ENCODE measurements around the gene FAM171A1.

The FAM171A1 gene

GRCh38 chr10:15360566-15360965, 10.5 kb downstream of the FAM171A1 start:
- no peak overlapping the region for H3K9ac ChIP-seq (ENCODE audit: low read depth, low read length, poor library complexity)

GRCh38 chr10:15353471-15354017, 17.5 kb downstream of the FAM171A1 start:
- no CpG with 5 or more reads among the region's 8 CpGs for WGBS, 2 donors (ENCODE audit: extremely low coverage in 2 of 2, insufficient read length in 2 of 2, insufficient replicate concordance in 1 of 2)
- Histone ChIP-seq H2BK15ac (ENCODE audit: low read length) (no peak overlapping the region), H2BK5ac (ENCODE audit: low read length) (no peak overlapping the region), H3K36me3 (replicated peaks in 1 of 2; ENCODE audit: control insufficient read depth in 2 of 2, insufficient read depth in 2 of 2, low read length in 2 of 2) (no peaks in the 10 kb centered on the region), H2BK12ac (ENCODE audit: low read length) (no peak overlapping the region), H3K9me3 (replicated peaks in 1 of 2; ENCODE audit: control insufficient read depth in 2 of 2, insufficient read depth in 1 of 2, low read depth in 1 of 2, low read length in 2 of 2) (no peaks in the 10 kb centered on the region), H3K14ac (ENCODE audit: low read length) (no peak overlapping the region), H3K4me3 (ENCODE audit: low read length in 2 of 2) (no peak overlapping the region), H3K4me1 (ENCODE audit: control insufficient read depth in 2 of 2, insufficient read depth in 1 of 2, low read depth in 1 of 2, low read length in 2 of 2) (peaks cover 7 to 9% of the 10 kb centered on the region in 2 donors), H3K18ac (ENCODE audit: low read length) (peak overlapping the region; percentile 19), H3K23ac (ENCODE audit: low read depth, low read length, poor library complexity) (no peak overlapping the region), H3K79me1 (ENCODE audit: low read depth, low read length) (peaks cover 3% of the 10 kb centered on the region), H2AK5ac (ENCODE audit: low read depth, low read length) (no peak overlapping the region), H3K27ac (replicated peaks; ENCODE audit: low read length) (no peak overlapping the region), H3K4ac (ENCODE audit: low read length) (no peak overlapping the region), H4K8ac (ENCODE audit: low read depth, low read length) (no peak overlapping the region), H2AFZ (ENCODE audit: low read length) (no peak overlapping the region), H2BK120ac (ENCODE audit: low read depth, low read length) (no peak overlapping the region), H4K91ac (ENCODE audit: low read depth, low read length, poor library complexity) (no peak overlapping the region), H3K9ac (ENCODE audit: low read depth, low read length, poor library complexity) (no peak overlapping the region), H3K4me2 (ENCODE audit: insufficient read depth, low read length, poor library complexity, severe bottlenecking) (no peak overlapping the region), H3K27me3 (ENCODE audit: control insufficient read depth in 3 of 3, insufficient read depth in 3 of 3, low read depth in 1 of 3, low read length in 3 of 3) (no peaks in the 10 kb centered on the region)
- DNase-seq (ENCODE audit: low spot score), result no peak

More at GRCh38 chr10:15360566-15360965, 10.5 kb downstream of the FAM171A1 start:
- Histone ChIP-seq H3K9me3 (replicated peaks in 1 of 2; ENCODE audit: control insufficient read depth in 2 of 2, insufficient read depth in 1 of 2, low read depth in 1 of 2, low read length in 2 of 2) (peaks cover 3 to 15% of the 10 kb centered on the region in 2 donors), H3K4me2 (ENCODE audit: insufficient read depth, low read length, poor library complexity, severe bottlenecking) (no peak overlapping the region), H2AK5ac (ENCODE audit: low read depth, low read length) (no peak overlapping the region), H2BK5ac (ENCODE audit: low read length) (no peak overlapping the region), H3K27ac (replicated peaks; ENCODE audit: low read length) (no peak overlapping the region), H2BK12ac (ENCODE audit: low read length) (no peak overlapping the region), H3K79me1 (ENCODE audit: low read depth, low read length) (peaks cover 3% of the 10 kb centered on the region), H3K4ac (ENCODE audit: low read length) (no peak overlapping the region), H3K23ac (ENCODE audit: low read depth, low read length, poor library complexity) (no peak overlapping the region), H4K8ac (ENCODE audit: low read depth, low read length) (no peak overlapping the region), H3K4me1 (ENCODE audit: control insufficient read depth in 2 of 2, insufficient read depth in 1 of 2, low read depth in 1 of 2, low read length in 2 of 2) (peaks cover 3 to 9% of the 10 kb centered on the region in 2 donors), H2BK15ac (ENCODE audit: low read length) (no peak overlapping the region), H3K36me3 (replicated peaks in 1 of 2; ENCODE audit: control insufficient read depth in 2 of 2, insufficient read depth in 2 of 2, low read length in 2 of 2) (peaks cover 0 to 5% of the 10 kb centered on the region in 2 donors), H3K4me3 (ENCODE audit: low read length in 2 of 2) (no peak overlapping the region), H2BK120ac (ENCODE audit: low read depth, low read length) (no peak overlapping the region), H3K18ac (ENCODE audit: low read length) (no peak overlapping the region), H3K27me3 (ENCODE audit: control insufficient read depth in 3 of 3, insufficient read depth in 3 of 3, low read depth in 1 of 3, low read length in 3 of 3) (no peaks in the 10 kb centered on the region), H4K91ac (ENCODE audit: low read depth, low read length, poor library complexity) (no peak overlapping the region), H3K14ac (ENCODE audit: low read length) (no peak overlapping the region), H2AFZ (ENCODE audit: low read length) (no peak overlapping the region)
- no CpG with 5 or more reads among the region's 4 CpGs for WGBS, 2 donors (ENCODE audit: extremely low coverage in 2 of 2, insufficient read length in 2 of 2, insufficient replicate concordance in 1 of 2)
- DNase-seq (ENCODE audit: low spot score), result no peak

- Histone ChIP-seq H2AFZ (ENCODE audit: low read length) (no peak overlapping the region), H3K9me3 (replicated peaks in 1 of 2; ENCODE audit: control insufficient read depth in 2 of 2, insufficient read depth in 1 of 2, low read depth in 1 of 2, low read length in 2 of 2) (no peaks in the 10 kb centered on the region)
Observed at GRCh38 chr10:15352836-15353235, 18.3 kb downstream of the FAM171A1 start.

GRCh38 chr10:15352201-15352600, 18.9 kb downstream of the FAM171A1 start:
- Histone ChIP-seq H2AFZ (ENCODE audit: low read length) (no peak overlapping the region), H4K91ac (ENCODE audit: low read depth, low read length, poor library complexity) (no peak overlapping the region), H3K4me1 (ENCODE audit: control insufficient read depth in 2 of 2, insufficient read depth in 1 of 2, low read depth in 1 of 2, low read length in 2 of 2) (peaks cover 7 to 9% of the 10 kb centered on the region in 2 donors), H3K79me1 (ENCODE audit: low read depth, low read length) (peaks cover 3% of the 10 kb centered on the region), H3K27me3 (ENCODE audit: control insufficient read depth in 3 of 3, insufficient read depth in 3 of 3, low read depth in 1 of 3, low read length in 3 of 3) (no peaks in the 10 kb centered on the region), H3K18ac (ENCODE audit: low read length) (no peak overlapping the region), H3K9me3 (replicated peaks in 1 of 2; ENCODE audit: control insufficient read depth in 2 of 2, insufficient read depth in 1 of 2, low read depth in 1 of 2, low read length in 2 of 2) (no peaks in the 10 kb centered on the region), H2BK12ac (ENCODE audit: low read length) (no peak overlapping the region), H2BK120ac (ENCODE audit: low read depth, low read length) (no peak overlapping the region), H3K4ac (ENCODE audit: low read length) (no peak overlapping the region), H3K36me3 (replicated peaks in 1 of 2; ENCODE audit: control insufficient read depth in 2 of 2, insufficient read depth in 2 of 2, low read length in 2 of 2) (no peaks in the 10 kb centered on the region), H4K8ac (ENCODE audit: low read depth, low read length) (no peak overlapping the region), H3K27ac (replicated peaks; ENCODE audit: low read length) (no peak overlapping the region), H3K4me2 (ENCODE audit: insufficient read depth, low read length, poor library complexity, severe bottlenecking) (no peak overlapping the region), H2BK5ac (ENCODE audit: low read length) (no peak overlapping the region), H2AK5ac (ENCODE audit: low read depth, low read length) (no peak overlapping the region), H3K9ac (ENCODE audit: low read depth, low read length, poor library complexity) (no peak overlapping the region), H3K23ac (ENCODE audit: low read depth, low read length, poor library complexity) (no peak overlapping the region), H2BK15ac (ENCODE audit: low read length) (no peak overlapping the region), H3K4me3 (ENCODE audit: low read length in 2 of 2) (no peak overlapping the region), H3K14ac (ENCODE audit: low read length) (no peak overlapping the region)
- no CpG with 5 or more reads among the region's 3 CpGs for WGBS, 2 donors (ENCODE audit: extremely low coverage in 2 of 2, insufficient read length in 2 of 2, insufficient replicate concordance in 1 of 2)
- no peak for DNase-seq (ENCODE audit: low spot score)

More at GRCh38 chr10:15352836-15353235, 18.3 kb downstream of the FAM171A1 start:
- no peak overlapping the region for H3K4ac ChIP-seq (ENCODE audit: low read length)
- no peak overlapping the region for H3K4me2 ChIP-seq (ENCODE audit: insufficient read depth, low read length, poor library complexity, severe bottlenecking)
- no peak overlapping the region for H3K4me3 ChIP-seq (ENCODE audit: low read length in 2 of 2)
- H4K8ac ChIP-seq (ENCODE audit: low read depth, low read length), result no peak overlapping the region
- no peak overlapping the region for H2BK12ac ChIP-seq (ENCODE audit: low read length)
- H3K79me1 ChIP-seq (ENCODE audit: low read depth, low read length), result peaks cover 3% of the 10 kb centered on the region
- H3K14ac ChIP-seq (ENCODE audit: low read length), result no peak overlapping the region
- H2BK5ac ChIP-seq (ENCODE audit: low read length), result no peak overlapping the region
- H2BK15ac ChIP-seq (ENCODE audit: low read length), result no peak overlapping the region
- no peak overlapping the region for H3K9ac ChIP-seq (ENCODE audit: low read depth, low read length, poor library complexity)
- WGBS, 2 donors (ENCODE audit: extremely low coverage in 2 of 2, insufficient read length in 2 of 2, insufficient replicate concordance in 1 of 2), result no CpG with 5 or more reads among the region's 7 CpGs
- no peak overlapping the region for H4K91ac ChIP-seq (ENCODE audit: low read depth, low read length, poor library complexity)
- no peak overlapping the region for H2AK5ac ChIP-seq (ENCODE audit: low read depth, low read length)
- no peak overlapping the region for H2BK120ac ChIP-seq (ENCODE audit: low read depth, low read length)
- no peak for DNase-seq (ENCODE audit: low spot score)
- H3K23ac ChIP-seq (ENCODE audit: low read depth, low read length, poor library complexity), result no peak overlapping the region
- no peak overlapping the region for H3K27ac ChIP-seq (replicated peaks; ENCODE audit: low read length)
- H3K36me3 ChIP-seq (replicated peaks in 1 of 2; ENCODE audit: control insufficient read depth in 2 of 2, insufficient read depth in 2 of 2, low read length in 2 of 2), result no peaks in the 10 kb centered on the region
- H3K4me1 ChIP-seq (ENCODE audit: control insufficient read depth in 2 of 2, insufficient read depth in 1 of 2, low read depth in 1 of 2, low read length in 2 of 2), result peaks cover 7 to 9% of the 10 kb centered on the region in 2 donors
- no peak overlapping the region for H3K18ac ChIP-seq (ENCODE audit: low read length)
- no peaks in the 10 kb centered on the region for H3K27me3 ChIP-seq (ENCODE audit: control insufficient read depth in 3 of 3, insufficient read depth in 3 of 3, low read depth in 1 of 3, low read length in 3 of 3)

Data from neuronal stem cell (in vitro differentiated cells).